Trophoblast cell (in vitro differentiated cells and primary cell): Measurements from ENCODE around the gene BICD2.

ENCODE experiments used
- DNase-seq, 2 donors: peaks; one replicate each; pipeline ENCODE4 v3.0.0-alpha.2; 2016
- H2AFZ ChIP-seq: 2 replicates; pipeline ENCODE4 v1.6.1; 2013; ENCODE audit warnings: low read length, moderate library complexity, mild to moderate bottlenecking; ENCODE audit not compliant: insufficient read depth, poor library complexity
- H2AK5ac ChIP-seq: 2 replicates; pipeline ENCODE4 v1.6.1; 2013; ENCODE audit warnings: mild to moderate bottlenecking, low read length
- H2BK120ac ChIP-seq: 2 replicates; pipeline ENCODE4 v1.6.1; 2013; ENCODE audit warnings: low read length, mild to moderate bottlenecking, moderate library complexity; ENCODE audit not compliant: insufficient read depth, poor library complexity
- H2BK12ac ChIP-seq: 2 replicates; pipeline ENCODE4 v1.6.1; 2013; ENCODE audit warnings: mild to moderate bottlenecking, low read length, moderate library complexity
- H2BK5ac ChIP-seq: 2 replicates; pipeline ENCODE4 v1.6.1; 2013; ENCODE audit warnings: low read length, low read depth, moderate library complexity, mild to moderate bottlenecking; ENCODE audit not compliant: poor library complexity
- H3K14ac ChIP-seq: 2 replicates; pipeline ENCODE4 v1.6.1; 2013; ENCODE audit warnings: mild to moderate bottlenecking, low read length
- H3K18ac ChIP-seq: 2 replicates; pipeline ENCODE4 v1.6.1; 2013; ENCODE audit warnings: mild to moderate bottlenecking, low read length
- H3K23ac ChIP-seq: 2 replicates; pipeline ENCODE4 v1.6.1; 2013; ENCODE audit warnings: low read length
- H3K27ac ChIP-seq: 2 replicates; pipeline ENCODE4 v1.5.1; 2013; ENCODE audit warnings: low read depth, mild to moderate bottlenecking, inconsistent platforms, low read length, moderate library complexity
- H3K27me3 ChIP-seq: 2 replicates; pipeline ENCODE4 v1.6.1; 2013; ENCODE audit warnings: inconsistent platforms, mild to moderate bottlenecking, low read length, moderate library complexity; ENCODE audit not compliant: insufficient read depth
- H3K36me3 ChIP-seq, 2 experiments: 1 replicate in 1 of 2; 2 replicates in 1 of 2; pipeline ENCODE4 v1.6.1; 2013; ENCODE audit warnings: low read length in 2 of 2, mild to moderate bottlenecking in 2 of 2, moderate library complexity in 1 of 2; ENCODE audit not compliant: insufficient read depth in 2 of 2, control insufficient read depth in 1 of 2
- H3K4ac ChIP-seq: 2 replicates; pipeline ENCODE4 v1.6.1; 2013; ENCODE audit warnings: low read depth, mild to moderate bottlenecking, low read length, moderate library complexity
- H3K4me1 ChIP-seq, 2 experiments: 1 replicate in 1 of 2; 2 replicates in 1 of 2; pipeline ENCODE4 v1.6.1; 2013; ENCODE audit warnings: low read length in 2 of 2, mild to moderate bottlenecking in 2 of 2, moderate library complexity in 1 of 2; ENCODE audit not compliant: insufficient read depth in 2 of 2, control insufficient read depth in 1 of 2
- H3K4me2 ChIP-seq: 2 replicates; pipeline ENCODE4 v1.6.1; 2013; ENCODE audit warnings: inconsistent platforms, mild to moderate bottlenecking, low read length, moderate library complexity
- H3K4me3 ChIP-seq: 2 replicates; pipeline ENCODE4 v1.5.1; 2013; ENCODE audit warnings: mild to moderate bottlenecking, low read depth, low read length, inconsistent platforms
- H3K79me1 ChIP-seq: one replicate; pipeline ENCODE4 v1.6.1; 2013; ENCODE audit warnings: low read length
- H3K79me2 ChIP-seq: 2 replicates; pipeline ENCODE4 v1.6.1; 2013; ENCODE audit warnings: low read length, mild to moderate bottlenecking; ENCODE audit not compliant: control insufficient read depth, insufficient read depth, poor library complexity
- H3K9ac ChIP-seq: 2 replicates; pipeline ENCODE4 v1.6.1; 2013; ENCODE audit warnings: mild to moderate bottlenecking, low read length
- H3K9me3 ChIP-seq: 2 replicates; pipeline ENCODE4 v1.6.1; 2013; ENCODE audit warnings: low read depth, mild to moderate bottlenecking, control low read depth, inconsistent platforms, low read length; ENCODE audit not compliant: insufficient read depth
- H4K12ac ChIP-seq: 2 replicates; pipeline ENCODE4 v1.6.1; 2013; ENCODE audit warnings: low read depth, mild to moderate bottlenecking, low read length, moderate library complexity
- H4K8ac ChIP-seq: 2 replicates; pipeline ENCODE4 v1.6.1; 2013; ENCODE audit warnings: low read depth, mild to moderate bottlenecking, low read length, moderate library complexity
- H4K91ac ChIP-seq: one replicate; pipeline ENCODE4 v1.6.1; 2013; ENCODE audit warnings: low read depth, mild to moderate bottlenecking, low read length, moderate library complexity
- WGBS: extraction: QIAGEN DNeasy Blood & Tissue Kit; methylation state at CpG from one replicate; pipeline ENCODE4 v1.1.7; 2013; ENCODE audit warnings: missing lambda C conversion rate; ENCODE audit not compliant: insufficient read length, insufficient coverage; ENCODE audit errors: extremely low coverage; 5-methylcytosine and 5-hydroxymethylcytosine counted together

The BICD2 gene

DNA sequence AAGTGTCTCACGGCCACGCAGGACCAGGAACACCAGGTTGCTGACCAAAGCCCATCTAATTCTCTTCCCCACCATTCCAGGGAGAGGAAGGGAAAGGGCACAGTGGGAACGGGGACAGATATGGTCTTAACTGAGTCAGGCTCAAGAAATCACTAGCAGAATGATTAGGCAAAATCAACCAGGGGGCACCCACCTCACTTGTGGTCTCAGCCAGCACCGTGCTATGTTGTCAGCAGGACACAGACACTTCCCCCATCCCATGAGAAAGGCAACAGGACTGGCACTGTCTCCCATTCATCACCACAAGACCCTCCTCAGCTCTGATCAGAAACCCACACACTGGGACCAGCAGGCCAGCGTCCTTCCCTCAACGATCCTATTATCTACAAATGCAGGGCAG is 2.9 kb downstream of the BICD2 start:
- Histone ChIP-seq H3K14ac (no peak overlapping the region), H2AK5ac (no peak overlapping the region), H3K4me2 (no peak overlapping the region), H3K23ac (no peak overlapping the region), H4K8ac (no peak overlapping the region), H4K91ac (no peak overlapping the region), H3K4me1 (peaks cover 13 to 25% of the 10 kb centered on the region in 2 experiments), H3K27ac (no peak overlapping the region), H2BK12ac (no peak overlapping the region), H2AFZ (peak overlapping the region; percentile 35), H3K4me3 (no peak overlapping the region), H3K79me2 (peaks cover 51% of the 10 kb centered on the region), H3K4ac (peak overlapping the region; percentile 42), H2BK120ac (no peak overlapping the region), H3K27me3 (no peaks in the 10 kb centered on the region), H3K36me3 (no peaks in the 10 kb centered on the region), H3K9ac (no peak overlapping the region), H3K9me3 (no peaks in the 10 kb centered on the region), H2BK5ac (no peak overlapping the region), H4K12ac (no peak overlapping the region), H3K79me1 (peaks cover 14% of the 10 kb centered on the region), H3K18ac (no peak overlapping the region)
- no CpG with 5 or more reads among the region's 6 CpGs for WGBS
- no peak for DNase-seq

DNA sequence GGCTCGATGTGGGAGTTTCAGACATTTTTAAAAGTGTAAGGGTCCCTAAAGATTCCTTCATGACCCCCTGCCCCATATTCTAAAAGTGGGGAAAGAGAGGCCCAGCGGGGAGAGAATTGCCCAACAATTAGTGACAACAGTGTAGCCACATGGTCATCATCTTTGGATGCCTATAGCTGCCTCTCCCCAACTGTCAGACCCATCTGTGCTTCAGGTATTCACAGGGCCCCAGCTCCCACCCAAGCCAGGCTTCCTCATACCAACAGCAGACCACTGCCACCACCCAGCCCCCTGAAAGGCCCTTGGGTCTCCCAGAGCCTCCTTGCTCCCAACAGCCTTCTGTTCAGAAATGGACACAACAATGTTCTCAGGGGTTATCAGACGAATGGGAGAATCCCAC is 4.1 kb downstream of the BICD2 start:
- H2BK120ac ChIP-seq: no peak overlapping the region
- no peak overlapping the region for H3K23ac ChIP-seq

DNA sequence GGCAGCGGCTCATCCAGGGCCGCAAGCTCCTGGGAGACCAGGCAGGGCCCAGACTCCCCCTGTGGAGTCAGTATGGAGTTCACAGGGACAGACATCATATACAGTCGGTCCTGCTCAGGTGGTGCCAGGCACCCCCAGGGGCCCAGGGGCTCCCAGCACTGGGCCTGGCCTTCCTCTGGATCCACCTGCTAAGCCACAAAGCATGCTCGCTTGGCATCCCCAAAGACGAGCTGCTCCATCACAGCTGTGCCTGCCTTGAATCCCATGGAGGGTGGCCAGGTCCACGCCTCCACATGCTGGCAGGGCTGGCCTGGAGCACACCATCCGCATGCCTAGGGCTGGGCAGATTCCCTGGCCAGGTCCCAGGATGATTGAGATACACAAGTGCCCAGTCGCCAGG is 4.6 kb downstream of the BICD2 start:
- Histone ChIP-seq H3K9me3 (peaks cover 5% of the 10 kb centered on the region), H3K18ac (no peak overlapping the region), H3K14ac (no peak overlapping the region), H3K4me3 (no peak overlapping the region), H3K79me2 (peaks cover 52% of the 10 kb centered on the region), H3K36me3 (peaks cover 0 to 5% of the 10 kb centered on the region in 2 experiments), H2AFZ (no peak overlapping the region), H3K79me1 (peaks cover 9% of the 10 kb centered on the region), H3K27ac (no peak overlapping the region), H2BK5ac (no peak overlapping the region), H2BK12ac (no peak overlapping the region), H4K12ac (no peak overlapping the region), H3K23ac (no peak overlapping the region), H2AK5ac (no peak overlapping the region), H3K4me2 (no peak overlapping the region), H3K4me1 (peaks cover 13 to 18% of the 10 kb centered on the region in 2 experiments), H3K4ac (peak overlapping the region; percentile 42), H2BK120ac (no peak overlapping the region), H3K27me3 (no peaks in the 10 kb centered on the region), H4K91ac (no peak overlapping the region), H3K9ac (no peak overlapping the region), H4K8ac (no peak overlapping the region)
- no peak for DNase-seq
- no CpG with 5 or more reads among the region's 8 CpGs for WGBS

More for the DNA sequence above, 4.1 kb downstream of the BICD2 start:
- H2AK5ac ChIP-seq: no peak overlapping the region
- H3K14ac ChIP-seq: no peak overlapping the region
- no peak overlapping the region for H3K27ac ChIP-seq
- H3K4me1 ChIP-seq: peaks cover 13 to 18% of the 10 kb centered on the region in 2 experiments
- H3K4me3 ChIP-seq: no peak overlapping the region
- H4K8ac ChIP-seq: no peak overlapping the region
- H3K4ac ChIP-seq: peak overlapping the region; percentile 42
- no peak overlapping the region for H2BK12ac ChIP-seq
- H3K18ac ChIP-seq: no peak overlapping the region
- no peak overlapping the region for H4K91ac ChIP-seq
- no peak overlapping the region for H3K9ac ChIP-seq
- peaks cover 0 to 5% of the 10 kb centered on the region in 2 experiments for H3K36me3 ChIP-seq
- DNase-seq: no peak
- H2BK5ac ChIP-seq: no peak overlapping the region
- H3K4me2 ChIP-seq: no peak overlapping the region
- H3K9me3 ChIP-seq: peaks cover 5% of the 10 kb centered on the region
- no peak overlapping the region for H4K12ac ChIP-seq
- H3K79me2 ChIP-seq: peaks cover 53% of the 10 kb centered on the region
- no peaks in the 10 kb centered on the region for H3K27me3 ChIP-seq
- no CpG with 5 or more reads among the region's 3 CpGs for WGBS
- H3K79me1 ChIP-seq: peaks cover 12% of the 10 kb centered on the region
- H2AFZ ChIP-seq: no peak overlapping the region

DNA sequence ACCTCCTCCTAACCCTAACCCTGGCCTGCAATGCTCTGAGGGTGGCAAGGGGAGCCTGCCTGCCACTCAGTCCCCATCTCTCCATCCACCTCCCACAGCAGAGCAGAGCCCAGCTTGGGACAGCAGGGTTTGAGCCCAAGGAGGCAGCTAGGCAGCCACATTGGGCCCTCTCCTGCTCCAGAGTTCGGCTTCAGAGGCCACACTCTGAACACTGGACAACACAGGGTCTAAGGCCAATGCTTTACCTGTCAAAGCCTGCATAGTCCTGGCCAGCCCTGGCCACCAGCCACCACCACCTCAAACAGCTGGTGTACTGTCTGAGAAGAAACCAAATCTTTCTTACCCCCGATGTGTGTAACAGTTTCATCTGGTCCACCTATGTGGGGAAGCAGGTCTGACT is 5.2 kb downstream of the BICD2 start:
- Histone ChIP-seq H2BK12ac (no peak overlapping the region), H2BK120ac (no peak overlapping the region), H3K9ac (peak overlapping the region; percentile 36), H2AK5ac (no peak overlapping the region), H3K4me3 (no peak overlapping the region), H4K91ac (no peak overlapping the region), H3K36me3 (peaks cover 0 to 5% of the 10 kb centered on the region in 2 experiments), H3K23ac (peak overlapping the region; percentile 40), H3K18ac (no peak overlapping the region), H4K12ac (no peak overlapping the region), H3K4me2 (no peak overlapping the region), H2AFZ (no peak overlapping the region), H4K8ac (no peak overlapping the region), H3K27ac (no peak overlapping the region), H3K9me3 (peaks cover 5% of the 10 kb centered on the region), H3K4me1 (peaks cover 13 to 18% of the 10 kb centered on the region in 2 experiments), H3K27me3 (no peaks in the 10 kb centered on the region), H3K79me1 (peaks cover 6% of the 10 kb centered on the region), H3K4ac (peak overlapping the region; percentile 42), H3K14ac (no peak overlapping the region), H3K79me2 (peaks cover 49% of the 10 kb centered on the region), H2BK5ac (no peak overlapping the region)
- no CpG with 5 or more reads among the region's 2 CpGs for WGBS
- DNase-seq: no peak
